HepG2 (cell line): Measurements from ENCODE around the gene GNAS-AS1. TPM values are rescaled to one million over a fixed set of nuclear protein-coding genes. Genes with fewer than 3 reads are reported as not detected.

Experiments used
- ATF1 ChIP-seq: IDR thresholded peaks from 2 replicates; pipeline ENCODE4 v1.6.1; 2016; ENCODE audit warnings: mild to moderate bottlenecking, control low read depth
- CEBPG ChIP-seq: IDR thresholded peaks from 2 replicates; pipeline ENCODE4 v1.6.1; 2016
- FLYWCH1 ChIP-seq: sonication (generic); formaldehyde crosslinking; IDR thresholded peaks from 2 replicates; pipeline ENCODE4 v1.8.1; 2023; ENCODE audit warnings: mild to moderate bottlenecking, missing genetic modification reagents
- FOSL2 ChIP-seq: sonication (generic); formaldehyde crosslinking; IDR thresholded peaks from 2 replicates; pipeline ENCODE4 v1.4.0; 2020; ENCODE audit warnings: missing genetic modification reagents
- HNF1A ChIP-seq, 2 experiments: sonication (generic) in 1 of 2; formaldehyde crosslinking in 1 of 2; IDR thresholded peaks; 2 replicates each; pipeline versions ENCODE4 v1.4.0 to v1.6.1; 2016 to 2020; ENCODE audit warnings: borderline replicate concordance in 1 of 2, low read depth in 1 of 2, mild to moderate bottlenecking in 1 of 2, missing genetic modification reagents in 1 of 2
- KAT2B ChIP-seq: fragments of 150-350 bp; IDR thresholded peaks from 2 replicates; pipeline ENCODE4 v1.6.1; 2014; ENCODE audit warnings: low read depth, low read length, borderline replicate concordance
- LCORL ChIP-seq, 2 experiments: fragments of 450-650 bp in 1 of 2; sonication (generic) in 1 of 2; formaldehyde crosslinking in 1 of 2; IDR thresholded peaks; 2 replicates each; pipeline versions ENCODE4 v1.5.0 to v1.6.1; 2017 to 2020; ENCODE audit warnings: antibody characterized with exemption in 1 of 2, missing genetic modification reagents in 1 of 2
- MEIS1 ChIP-seq: sonication (generic); formaldehyde crosslinking; IDR thresholded peaks from 2 replicates; pipeline ENCODE4 v1.9.0; 2021; ENCODE audit warnings: mild to moderate bottlenecking, missing genetic modification reagents, moderate library complexity, borderline replicate concordance
- ONECUT2 ChIP-seq: sonication (generic); formaldehyde crosslinking; IDR thresholded peaks from 2 replicates; pipeline ENCODE4 v1.4.0; 2020; ENCODE audit warnings: missing genetic modification reagents
- PAX8 ChIP-seq: sonication (generic); formaldehyde crosslinking; IDR thresholded peaks from 2 replicates; pipeline ENCODE4 v1.8.0; 2022; ENCODE audit warnings: mild to moderate bottlenecking, missing genetic modification reagents, borderline replicate concordance
- POLR2A ChIP-seq, 2 experiments: IDR thresholded peaks; 2 replicates each; pipeline ENCODE4 v1.6.1; 2011; ENCODE audit warnings: low read depth in 2 of 2, low read length in 2 of 2, mild to moderate bottlenecking in 1 of 2, moderate library complexity in 1 of 2; ENCODE audit not compliant: insufficient read depth in 1 of 2
- POLR2G ChIP-seq: fragments of 200-400 bp; formaldehyde crosslinking; IDR thresholded peaks from 2 replicates; pipeline ENCODE4 v1.6.1; 2018; ENCODE audit warnings: mild to moderate bottlenecking, low read depth, low read length, moderate library complexity
- SKI ChIP-seq: fragments of 450-650 bp; IDR thresholded peaks from one replicate; pipeline ENCODE4 v1.6.1; 2018; ENCODE audit warnings: mild to moderate bottlenecking; ENCODE audit not compliant: partially characterized antibody
- TERF1 ChIP-seq: sonication (generic); formaldehyde crosslinking; IDR thresholded peaks from 2 replicates; pipeline ENCODE4 v1.8.0; 2022; ENCODE audit warnings: mild to moderate bottlenecking, missing genetic modification reagents, moderate library complexity
- TFDP2 ChIP-seq: sonication (generic); formaldehyde crosslinking; IDR thresholded peaks from 2 replicates; pipeline ENCODE4 v1.4.0; 2020; ENCODE audit warnings: missing genetic modification reagents
- ZBTB33 ChIP-seq: sonication (generic); formaldehyde crosslinking; IDR thresholded peaks from 2 replicates; pipeline ENCODE4 v1.4.0; 2020; ENCODE audit warnings: missing genetic modification reagents
- ZMYM4 ChIP-seq: sonication (generic); formaldehyde crosslinking; IDR thresholded peaks from 2 replicates; pipeline ENCODE4 v1.8.1; 2023; ENCODE audit warnings: mild to moderate bottlenecking, missing genetic modification reagents
- ZNF567 ChIP-seq: sonication (generic); formaldehyde crosslinking; IDR thresholded peaks from 2 replicates; pipeline ENCODE4 v1.8.1; 2023; ENCODE audit warnings: mild to moderate bottlenecking, missing genetic modification reagents, borderline replicate concordance
- ZNF605 ChIP-seq: sonication (generic); formaldehyde crosslinking; IDR thresholded peaks from 2 replicates; pipeline ENCODE4 v1.8.0; 2022; ENCODE audit warnings: mild to moderate bottlenecking, missing genetic modification reagents
- ZNF713 ChIP-seq: sonication (generic); formaldehyde crosslinking; IDR thresholded peaks from 2 replicates; pipeline ENCODE4 v1.4.0; 2020; ENCODE audit warnings: mild to moderate bottlenecking, missing genetic modification reagents
- ZNF747 ChIP-seq: sonication (generic); formaldehyde crosslinking; IDR thresholded peaks from 2 replicates; pipeline ENCODE4 v1.8.1; 2023; ENCODE audit warnings: missing genetic modification reagents, mild to moderate bottlenecking, borderline replicate concordance
- ZNF839 ChIP-seq: sonication (generic); formaldehyde crosslinking; IDR thresholded peaks from 2 replicates; pipeline ENCODE4 v1.4.0; 2020; ENCODE audit warnings: missing genetic modification reagents, mild to moderate bottlenecking, borderline replicate concordance
- polyA plus RNA-seq, 8 experiments: library from polyadenylated mRNA; depleted of rRNA in 3 of 8; stranded (reverse) in 7 of 8; unstranded in 1 of 8; fragments of >200 nt; fragmentation: Illumina TruSeq in 4 of 8; extraction: Trizol in 4 of 8; gene quantifications; 2 replicates each; pipeline versions ENCODE4 v1.2.1 to v1.2.3, GENCODE V29; 2011 to 2016; ENCODE audit warnings: low read depth in 4 of 8, missing spikeins in 1 of 8, mixed read lengths in 1 of 8; ENCODE audit not compliant: insufficient read depth in 1 of 8
- total RNA-seq, 5 experiments: library from RNA; depleted of rRNA; stranded (reverse); fragments of >200 nt; fragmentation: Illumina TruSeq; extraction: Trizol; gene quantifications; 2 replicates each; pipeline ENCODE4 v1.2.3, GENCODE V29; 2016; ENCODE audit warnings: low read depth in 1 of 5

The GNAS-AS1 gene
- total and polyA plus RNA-seq, 2 of the 13 experiments (the other 11 are each of a cell fraction or from before 2014, with no cell fraction given), result not detected

- TF ChIP-seq MEIS1 (CRISPR knock-in tag) (no peak), PAX8 (CRISPR knock-in tag) (no peak), POLR2G (no peak), KAT2B (no peak), ZNF605 (CRISPR knock-in tag) (no peak), TFDP2 (no peak), TERF1 (CRISPR knock-in tag) (no peak), ZNF713 (CRISPR knock-in tag) (no peak), FLYWCH1 (CRISPR knock-in tag) (no peak), ATF1 (CRISPR knock-in tag) (no peak), POLR2A (IDR thresholded peaks at IDR 0.05; ENCODE audit: insufficient read depth in 1 of 2, low read depth in 2 of 2, low read length in 2 of 2) (no peak), ZMYM4 (no peak), LCORL (IDR thresholded peaks at IDR 0.05) (no peak), LCORL (CRISPR knock-in tag; IDR thresholded peaks at IDR 0.05) (no peak), ONECUT2 (CRISPR knock-in tag) (no peak), ZNF747 (CRISPR knock-in tag) (no peak), ZBTB33 (peak; percentile 87), HNF1A (IDR thresholded peaks at IDR 0.05; ENCODE audit: low read depth) (no peak), HNF1A (CRISPR knock-in tag; IDR thresholded peaks at IDR 0.05; ENCODE audit: borderline replicate concordance) (no peak), ZNF839 (CRISPR knock-in tag) (no peak), ZNF567 (CRISPR knock-in tag) (no peak), FOSL2 (CRISPR knock-in tag) (no peak), CEBPG (CRISPR knock-in tag) (no peak), SKI (no peak)
These were observed 11.2 kb downstream of the GNAS-AS1 start (continued) for GRCh38 chr20:58839474-58839874.
